Pons (tissue), 1 donor: ENCODE data around the gene TXNIP.
A peak's percentile ranks its signal among the peaks of the same experiment; 100 is the strongest.

Experiments used
- DNase-seq: peaks from one replicate; pipeline ENCODE4 v3.0.0-alpha.2; 2016; ENCODE audit warnings: low spot score

The TXNIP gene

DNA sequence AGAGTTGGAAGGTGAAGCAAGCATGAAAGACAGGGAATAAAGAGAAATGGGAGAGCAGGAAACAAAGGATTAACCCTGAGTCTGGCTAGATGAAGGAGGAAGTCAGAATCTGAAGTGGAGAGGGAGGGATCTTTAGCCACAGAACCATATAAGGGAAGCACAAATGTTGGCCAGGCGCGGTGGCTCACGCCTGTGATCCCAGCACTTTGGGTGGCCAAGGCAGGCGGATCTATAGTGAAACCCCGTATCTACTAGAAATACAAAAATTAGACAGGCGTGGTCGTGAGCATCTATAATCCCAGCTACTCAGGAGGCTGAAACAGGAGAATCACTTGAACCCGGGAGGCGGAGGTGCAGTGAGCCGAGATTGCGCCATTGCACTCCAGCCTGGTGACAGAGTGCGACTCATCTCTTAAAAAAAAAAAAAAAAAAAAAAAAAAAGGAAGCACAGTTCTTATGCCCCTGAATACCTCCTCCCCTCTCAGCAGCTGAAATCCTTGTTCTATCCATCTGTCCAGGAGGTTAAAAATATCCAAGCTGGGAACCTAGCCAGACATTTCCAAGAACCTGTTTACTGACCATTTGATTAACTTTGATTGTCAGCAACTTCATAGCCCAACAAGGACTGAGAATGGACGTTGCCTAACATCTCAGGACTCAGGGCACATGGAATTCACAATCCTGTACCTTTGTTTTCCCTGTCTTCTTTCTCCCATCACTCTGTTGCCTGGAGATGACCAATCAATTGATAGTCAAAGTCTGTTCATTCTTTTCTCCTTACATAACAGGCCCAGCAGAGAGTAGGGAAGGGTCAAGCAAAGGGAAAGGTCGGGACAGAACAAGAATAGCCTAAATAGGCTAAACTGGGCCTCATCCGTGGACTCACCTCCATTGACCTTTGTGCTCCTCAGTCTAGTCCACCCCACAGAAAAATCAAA, 10.6 kb downstream of the TXNIP start:
- DNase-seq, result peak; percentile 59

- DNase-seq, result no peak
These were observed 11.3 kb downstream of the TXNIP start for GRCh38 chr1:145985129-145985501.

DNA sequence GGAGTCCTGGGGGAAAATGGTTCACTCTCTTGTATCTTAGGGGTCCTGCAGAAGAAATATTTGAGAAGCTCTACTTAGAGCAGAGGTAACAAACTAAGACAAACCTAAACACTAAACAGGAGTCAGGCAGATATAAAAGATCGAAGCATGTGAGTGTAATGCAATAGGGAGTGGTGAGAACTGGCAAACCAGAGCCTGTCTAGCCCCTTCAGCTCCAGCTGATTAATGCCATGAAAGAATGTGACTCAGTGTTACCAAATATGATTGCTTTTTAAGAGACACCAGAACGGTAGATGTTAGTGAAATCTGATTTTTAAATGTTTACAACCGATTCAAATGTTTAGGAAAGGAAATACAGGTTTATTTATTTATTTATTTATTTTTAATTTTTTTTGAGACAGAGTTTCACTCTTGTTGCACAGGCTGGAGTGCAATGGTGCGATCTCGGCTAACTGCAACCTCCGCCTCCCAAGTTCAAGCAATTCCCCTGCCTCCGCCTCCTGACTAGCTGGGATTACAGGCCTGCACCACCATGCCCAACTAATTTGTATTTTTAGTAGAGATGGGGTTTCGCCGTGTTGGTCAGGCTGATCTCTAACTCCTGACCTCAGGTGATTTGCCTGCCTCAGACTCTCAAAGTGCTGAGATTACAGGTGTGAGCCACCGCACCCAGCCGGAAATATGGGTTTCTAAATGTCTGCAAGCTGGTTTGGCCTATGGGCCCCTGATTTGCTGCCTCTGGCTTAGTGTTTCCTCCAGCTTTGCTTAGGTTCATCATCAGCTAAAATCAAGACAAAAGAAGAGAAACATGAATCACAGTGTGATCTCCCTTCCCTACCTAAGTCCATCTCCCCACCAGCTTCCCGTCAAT, 12.2 kb downstream of the TXNIP start:
- DNase-seq, result no peak

DNA sequence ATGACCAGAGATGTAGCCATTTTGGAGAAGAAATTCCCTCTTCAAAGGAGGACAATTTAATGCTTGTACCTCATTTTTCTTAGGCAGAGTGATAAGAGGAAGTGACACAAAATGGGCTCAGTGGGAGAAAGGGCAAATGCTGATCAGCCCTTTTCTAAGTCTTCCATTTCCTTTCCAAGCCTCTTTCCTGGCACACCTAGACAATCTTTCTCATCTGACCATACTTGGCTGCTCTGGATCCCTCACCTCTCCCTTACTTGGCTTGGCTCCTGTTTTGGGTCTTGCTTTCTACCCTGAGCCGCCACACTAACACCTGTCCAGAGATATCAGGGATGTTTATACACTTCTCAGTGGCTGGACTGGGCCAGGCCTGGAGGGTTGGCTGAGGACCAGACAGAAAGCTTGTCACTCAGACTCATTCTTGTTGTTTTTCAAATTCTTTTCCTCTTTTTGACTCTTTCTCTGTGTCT, 13.1 kb downstream of the TXNIP start:
- peak; percentile 29 for DNase-seq

DNA sequence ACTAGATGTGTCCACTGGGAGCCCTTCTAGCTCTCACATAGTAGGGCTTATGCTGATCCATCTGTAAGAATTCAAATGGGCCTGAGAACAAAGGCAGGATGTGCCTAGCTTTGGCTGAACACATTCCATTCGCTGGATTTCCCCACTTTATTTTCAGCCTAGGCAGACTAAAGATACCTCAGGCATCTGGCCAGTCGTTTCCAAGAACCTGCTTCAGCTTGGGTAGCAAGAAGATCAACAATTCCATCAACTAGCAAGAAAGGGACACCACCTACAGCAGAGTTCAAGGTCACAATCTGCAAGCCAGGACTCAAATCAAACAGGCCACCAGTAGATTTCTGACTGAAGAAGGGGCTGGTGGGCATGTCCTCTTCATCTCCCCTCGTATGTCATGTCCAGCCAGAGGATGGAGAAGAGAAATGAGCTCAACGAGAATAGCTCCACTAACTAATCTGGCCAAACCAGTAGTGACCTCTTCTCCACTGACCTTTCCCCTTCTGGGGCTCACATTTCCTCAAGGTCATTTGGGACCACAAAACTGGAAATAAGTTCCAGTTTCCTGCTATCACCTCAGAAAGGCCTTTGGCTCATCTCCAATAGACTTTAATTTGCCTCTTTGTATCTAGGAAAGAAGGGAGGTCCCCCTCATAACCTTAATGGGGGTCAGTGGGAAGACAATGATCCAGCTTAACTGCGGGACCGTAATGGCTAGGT, 14.2 kb downstream of the TXNIP start:
- no peak for DNase-seq

DNA sequence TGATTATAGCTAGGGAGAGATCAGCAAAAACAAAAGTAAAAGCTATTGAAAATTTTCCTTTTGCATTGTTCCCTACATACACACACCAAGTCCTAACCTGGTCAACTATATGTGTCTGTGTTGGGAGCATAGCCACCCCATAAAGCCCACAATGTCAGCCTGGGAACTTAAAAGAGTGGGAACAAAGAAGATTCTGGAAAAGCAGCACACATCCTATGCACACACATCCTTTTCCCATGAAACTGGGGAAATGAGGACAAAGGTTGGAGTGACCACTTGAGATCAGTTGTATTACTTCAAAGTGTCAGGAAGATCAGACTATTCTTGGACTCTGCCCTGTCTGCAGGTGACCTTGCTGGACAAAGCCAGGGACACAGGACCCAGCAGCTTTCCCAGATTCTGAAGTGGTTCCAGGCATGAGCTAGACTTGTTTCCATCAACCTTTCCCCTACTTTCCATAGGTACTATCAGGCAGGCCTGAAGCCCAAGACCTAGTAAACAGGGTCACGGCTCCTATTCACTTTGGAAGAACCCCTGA, 15.9 kb downstream of the TXNIP start:
- DNase-seq, result peak; percentile 25

DNA sequence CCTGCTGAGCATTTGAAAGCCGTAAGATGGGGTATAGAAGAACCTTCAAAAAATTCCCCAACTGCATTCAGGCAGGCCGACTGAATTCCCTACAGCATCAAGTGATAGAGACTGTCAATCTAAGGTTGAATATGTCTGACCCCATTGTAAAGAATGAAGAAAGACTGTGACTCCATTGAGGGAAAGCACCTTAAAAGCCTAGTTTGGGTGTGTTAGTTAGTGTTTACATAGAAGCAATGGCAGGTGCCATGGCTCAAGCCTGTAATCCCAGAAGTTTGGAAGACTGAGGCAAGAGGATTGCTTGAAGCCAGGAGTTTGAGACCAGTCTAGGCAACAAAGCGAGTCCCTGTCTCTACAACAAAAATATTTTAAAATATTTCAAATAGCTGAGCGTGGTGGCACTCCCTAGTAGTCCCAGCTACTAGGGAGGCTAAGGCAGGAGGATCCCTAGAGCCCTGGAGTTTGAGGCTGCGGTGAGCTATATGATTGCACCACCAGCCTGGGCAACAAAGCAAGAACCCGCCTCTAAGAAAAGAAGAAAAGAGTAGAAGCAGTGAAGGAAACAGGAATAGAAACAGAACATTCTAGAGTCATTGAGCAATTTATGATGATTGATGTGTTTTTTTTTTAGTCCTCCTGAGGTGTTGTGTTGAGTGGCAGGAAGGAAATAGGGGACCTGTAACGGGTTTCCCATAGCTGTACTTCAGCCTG, 16.5 kb downstream of the TXNIP start:
- DNase-seq, result peak; percentile 55

DNA sequence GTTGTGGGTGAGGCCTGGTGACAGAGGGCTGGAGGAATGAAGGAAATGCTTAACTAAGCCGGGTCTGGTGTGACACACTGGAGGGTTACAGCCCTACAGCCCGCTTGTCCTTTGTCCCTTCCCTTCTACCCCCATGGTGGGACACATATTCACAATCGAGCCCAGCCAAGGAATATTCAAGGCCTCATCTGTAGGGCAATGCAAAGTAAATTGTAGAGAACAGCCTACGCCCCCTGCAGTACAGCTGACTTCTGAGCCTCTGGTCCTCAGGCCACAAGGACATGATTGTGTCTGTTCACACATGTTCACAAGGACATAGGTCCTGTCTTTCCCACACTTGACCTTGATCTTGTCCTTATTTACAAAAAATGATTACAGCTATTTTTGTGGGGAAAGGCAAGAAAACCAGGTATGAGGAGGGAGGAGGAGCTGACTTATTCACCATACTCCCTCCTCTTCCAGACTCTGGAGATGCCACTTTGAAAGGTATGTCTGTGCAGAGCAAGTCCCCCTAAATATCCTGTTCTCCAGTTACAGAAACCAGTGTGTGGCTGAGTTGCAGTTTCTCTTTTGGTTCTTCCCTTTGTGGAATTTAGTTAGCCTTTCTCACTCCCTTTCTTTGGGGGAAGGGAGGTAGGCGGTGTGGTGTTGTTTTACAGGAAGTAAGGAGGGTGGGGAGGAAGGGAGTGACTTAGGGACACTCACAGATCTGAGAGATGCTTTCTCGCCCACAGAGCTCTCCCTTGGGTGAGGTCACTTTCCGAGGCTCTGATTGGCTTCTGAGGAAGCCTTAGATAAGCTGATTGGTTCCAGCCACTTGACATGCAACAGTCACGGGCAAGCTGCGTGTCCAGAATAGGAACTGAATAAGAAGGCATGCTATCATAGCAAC, 17.3 kb downstream of the TXNIP start:
- DNase-seq, result peak; percentile 100

DNA sequence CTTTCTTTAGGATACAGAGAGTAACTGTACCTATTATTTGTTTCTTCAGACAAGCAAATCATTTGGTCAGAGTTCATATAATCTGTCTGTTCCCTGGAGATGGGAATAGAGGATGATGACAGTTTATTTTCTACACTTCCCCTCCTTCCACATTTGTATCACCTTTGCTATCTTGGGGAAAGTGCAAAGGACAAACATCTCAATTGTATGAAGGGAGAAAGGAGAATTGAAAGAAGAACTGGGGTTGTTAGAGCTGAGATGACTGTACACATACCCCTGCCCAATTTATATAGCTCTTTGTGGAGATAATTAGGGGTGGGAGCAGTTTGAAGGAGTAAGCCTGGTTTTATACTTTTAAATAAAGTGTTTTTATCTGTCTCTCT, 17.9 kb downstream of the TXNIP start:
- peak; percentile 57 for DNase-seq

GRCh38 chr1:145977486-145978470, 18.6 kb downstream of the TXNIP start:
- DNase-seq, result peak; percentile 92

GRCh38 chr1:145977016-145977415, 19.4 kb downstream of the TXNIP start:
- no peak for DNase-seq

- DNase-seq, result no peak
These were observed 21.2 kb downstream of the TXNIP start for GRCh38 chr1:145975216-145975615.

DNA sequence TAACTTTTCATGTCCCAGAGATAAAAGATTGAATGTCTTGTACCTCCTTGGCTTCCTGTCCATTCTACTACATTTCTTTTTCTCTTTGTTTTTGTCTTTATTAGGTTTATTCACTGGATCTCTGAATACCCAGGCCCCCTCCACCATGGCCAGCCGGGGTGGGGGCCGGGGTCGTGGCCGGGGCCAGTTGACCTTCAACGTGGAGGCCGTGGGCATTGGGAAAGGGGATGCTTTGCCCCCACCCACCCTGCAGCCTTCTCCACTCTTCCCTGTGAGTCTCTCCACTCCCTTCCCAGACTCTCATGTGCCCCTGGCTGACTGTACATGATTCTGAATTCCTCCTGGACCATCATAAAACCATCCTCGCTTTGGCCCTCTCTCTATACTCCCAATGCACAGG, 21.7 kb downstream of the TXNIP start:
- no peak for DNase-seq

GRCh38 chr1:145972580-145972979, 23.8 kb downstream of the TXNIP start:
- no peak for DNase-seq

GRCh38 chr1:145967288-145967687, 29.1 kb downstream of the TXNIP start:
- DNase-seq, result no peak

- no peak for DNase-seq
These were observed 31.1 kb downstream of the TXNIP start for GRCh38 chr1:145965119-145965744.

DNA sequence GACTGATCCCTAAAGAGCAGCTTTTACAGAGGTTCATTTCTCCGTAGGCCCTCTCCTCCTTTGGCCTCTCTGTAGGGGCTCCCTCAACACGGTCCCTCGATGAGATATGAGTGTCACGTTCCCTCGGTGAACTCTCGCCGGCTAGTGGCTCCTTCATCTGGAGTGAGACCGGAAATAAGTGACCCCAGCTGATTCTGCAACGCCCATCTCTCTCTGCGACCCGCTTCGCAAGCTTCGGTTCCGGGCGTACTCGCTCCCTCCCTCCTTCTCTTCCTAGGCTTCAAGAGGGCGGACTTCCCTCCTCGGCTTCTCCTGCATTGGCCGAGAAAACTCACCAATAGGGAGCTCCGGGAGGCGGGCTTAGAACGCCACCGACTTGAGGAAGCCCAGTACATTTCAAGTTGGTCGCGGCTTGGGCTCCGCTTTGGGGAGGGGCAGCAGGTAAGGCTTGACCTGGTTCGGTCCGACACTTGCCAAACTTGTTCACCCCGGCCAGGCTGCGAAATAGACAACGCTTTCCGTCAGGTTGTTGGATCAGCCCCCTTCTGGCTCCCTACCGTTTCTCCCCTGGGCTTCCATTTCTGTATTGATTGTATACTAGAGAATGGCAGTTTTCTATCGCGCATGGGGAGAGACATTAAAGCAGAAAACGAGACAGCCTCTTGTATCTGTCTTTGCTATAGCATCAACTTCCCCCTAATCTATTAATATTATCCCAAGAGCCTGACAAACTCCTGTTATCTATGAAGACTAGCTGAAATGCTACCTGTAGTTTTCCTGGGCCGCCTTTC, 31.9 kb downstream of the TXNIP start, which contains the start of the genes ANKRD34A and POLR3GL:
Gene ANKRD34A, minus strand, starts transcription at position 248 of the 791 bp plus-strand sequence. CDS start 2,816 bp downstream, outside the sequence.
Gene POLR3GL, plus strand, starts transcription at position 363 of the 791 bp plus-strand sequence. CDS start 10,176 bp downstream, outside the sequence.
- peak; percentile 99 for DNase-seq
